Parathyroid adenoma (tissue), 2 donors: ENCODE data around the gene CKS1B.
A peak's percentile ranks its signal among the peaks of the same experiment; 100 is the strongest.

Source experiments
- H2AFZ ChIP-seq: fragments of 300-600 bp; sonication (generic); one replicate; pipeline ENCODE4 v1.7.0; 2017; ENCODE audit warnings: antibody characterized with exemption, mild to moderate bottlenecking
- H3K27ac ChIP-seq: fragments of 300-600 bp; sonication (generic); one replicate; pipeline ENCODE4 v1.7.0; 2017
- H3K27me3 ChIP-seq: fragments of 300-600 bp; sonication (generic); one replicate; pipeline ENCODE4 v1.7.0; 2017; ENCODE audit warnings: low read length; ENCODE audit not compliant: control insufficient read depth, insufficient read depth
- H3K36me3 ChIP-seq: fragments of 300-600 bp; sonication (generic); one replicate; pipeline ENCODE4 v1.7.0; 2017; ENCODE audit warnings: low read length; ENCODE audit not compliant: control insufficient read depth, insufficient read depth
- H3K4me1 ChIP-seq: fragments of 300-600 bp; sonication (generic); one replicate; pipeline ENCODE4 v1.7.0; 2017; ENCODE audit warnings: control low read depth
- H3K4me2 ChIP-seq: fragments of 300-600 bp; sonication (generic); one replicate; pipeline ENCODE4 v1.7.0; 2017; ENCODE audit warnings: low read length
- H3K4me3 ChIP-seq: fragments of 300-600 bp; sonication (generic); one replicate; pipeline ENCODE4 v1.7.0; 2017; ENCODE audit warnings: low read depth, low read length
- H3K79me2 ChIP-seq: fragments of 300-600 bp; sonication (generic); one replicate; pipeline ENCODE4 v1.7.0; 2017; ENCODE audit warnings: control low read depth
- H3K9ac ChIP-seq: fragments of 300-600 bp; sonication (generic); one replicate; pipeline ENCODE4 v1.7.0; 2017; ENCODE audit warnings: mild to moderate bottlenecking
- H3K9me3 ChIP-seq: fragments of 300-600 bp; sonication (generic); one replicate; pipeline ENCODE4 v1.7.0; 2017; ENCODE audit warnings: low read length; ENCODE audit not compliant: control insufficient read depth
- TF ChIP-seq, protein P1 (sequence below): fragments of 300-600 bp; sonication (generic); IDR thresholded peaks from one replicate; pipeline ENCODE4 v1.7.0; 2017; ENCODE audit warnings: antibody characterized with exemption, mild to moderate bottlenecking
- donor health status: primary hyperparathyroidism.

The CKS1B gene

GRCh38 chr1:155015527-155016230 lies 41.2 kb downstream of the CKS1B start:
- no peak overlapping the region for H3K9ac ChIP-seq
- H3K27ac ChIP-seq: no peak overlapping the region
- TF ChIP-seq, protein P1, sequence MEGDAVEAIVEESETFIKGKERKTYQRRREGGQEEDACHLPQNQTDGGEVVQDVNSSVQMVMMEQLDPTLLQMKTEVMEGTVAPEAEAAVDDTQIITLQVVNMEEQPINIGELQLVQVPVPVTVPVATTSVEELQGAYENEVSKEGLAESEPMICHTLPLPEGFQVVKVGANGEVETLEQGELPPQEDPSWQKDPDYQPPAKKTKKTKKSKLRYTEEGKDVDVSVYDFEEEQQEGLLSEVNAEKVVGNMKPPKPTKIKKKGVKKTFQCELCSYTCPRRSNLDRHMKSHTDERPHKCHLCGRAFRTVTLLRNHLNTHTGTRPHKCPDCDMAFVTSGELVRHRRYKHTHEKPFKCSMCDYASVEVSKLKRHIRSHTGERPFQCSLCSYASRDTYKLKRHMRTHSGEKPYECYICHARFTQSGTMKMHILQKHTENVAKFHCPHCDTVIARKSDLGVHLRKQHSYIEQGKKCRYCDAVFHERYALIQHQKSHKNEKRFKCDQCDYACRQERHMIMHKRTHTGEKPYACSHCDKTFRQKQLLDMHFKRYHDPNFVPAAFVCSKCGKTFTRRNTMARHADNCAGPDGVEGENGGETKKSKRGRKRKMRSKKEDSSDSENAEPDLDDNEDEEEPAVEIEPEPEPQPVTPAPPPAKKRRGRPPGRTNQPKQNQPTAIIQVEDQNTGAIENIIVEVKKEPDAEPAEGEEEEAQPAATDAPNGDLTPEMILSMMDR: no peak
- H3K4me1 ChIP-seq: peaks cover 23% of the 10 kb centered on the region
- H3K79me2 ChIP-seq: no peaks in the 10 kb centered on the region
- H3K4me3 ChIP-seq: no peak overlapping the region
- H3K36me3 ChIP-seq: no peaks in the 10 kb centered on the region
- no peak overlapping the region for H2AFZ ChIP-seq
- H3K27me3 ChIP-seq: no peaks in the 10 kb centered on the region
- no peaks in the 10 kb centered on the region for H3K9me3 ChIP-seq
- no peak overlapping the region for H3K4me2 ChIP-seq

GRCh38 chr1:155016231-155016831 lies 41.9 kb downstream of the CKS1B start:
- peaks cover 23% of the 10 kb centered on the region for H3K4me1 ChIP-seq
- no peak overlapping the region for H3K4me2 ChIP-seq
- H2AFZ ChIP-seq: no peak overlapping the region
- H3K79me2 ChIP-seq: no peaks in the 10 kb centered on the region
- TF ChIP-seq, protein P1: no peak
- no peak overlapping the region for H3K4me3 ChIP-seq
- H3K9me3 ChIP-seq: no peaks in the 10 kb centered on the region
- H3K27ac ChIP-seq: no peak overlapping the region
- no peak overlapping the region for H3K9ac ChIP-seq
- no peaks in the 10 kb centered on the region for H3K36me3 ChIP-seq
- H3K27me3 ChIP-seq: no peaks in the 10 kb centered on the region

GRCh38 chr1:155017041-155017945 lies 42.8 kb downstream of the CKS1B start:
- H3K4me3 ChIP-seq: peak overlapping the region; percentile 38
- H2AFZ ChIP-seq: peak overlapping the region; percentile 50
- H3K36me3 ChIP-seq: no peaks in the 10 kb centered on the region
- H3K27ac ChIP-seq: peak overlapping the region; percentile 54
- TF ChIP-seq, protein P1: peak; percentile 93
- peaks cover 22% of the 10 kb centered on the region for H3K4me1 ChIP-seq
- H3K9me3 ChIP-seq: no peaks in the 10 kb centered on the region
- H3K79me2 ChIP-seq: no peaks in the 10 kb centered on the region
- no peak overlapping the region for H3K9ac ChIP-seq
- H3K4me2 ChIP-seq: peak overlapping the region; percentile 80
- no peaks in the 10 kb centered on the region for H3K27me3 ChIP-seq

- H3K9me3 ChIP-seq: no peaks in the 10 kb centered on the region
- no peaks in the 10 kb centered on the region for H3K79me2 ChIP-seq
- peak overlapping the region; percentile 80 for H3K4me2 ChIP-seq
- no peak overlapping the region for H2AFZ ChIP-seq
- H3K4me3 ChIP-seq: no peak overlapping the region
- no peaks in the 10 kb centered on the region for H3K27me3 ChIP-seq
- TF ChIP-seq, protein P1: no peak
- H3K9ac ChIP-seq: no peak overlapping the region
- peaks cover 18% of the 10 kb centered on the region for H3K4me1 ChIP-seq
- H3K27ac ChIP-seq: no peak overlapping the region
- no peaks in the 10 kb centered on the region for H3K36me3 ChIP-seq
These were observed 43.5 kb downstream of the CKS1B start for GRCh38 chr1:155017946-155018316.
